ENCODE results near the gene SLX9.

DNA sequence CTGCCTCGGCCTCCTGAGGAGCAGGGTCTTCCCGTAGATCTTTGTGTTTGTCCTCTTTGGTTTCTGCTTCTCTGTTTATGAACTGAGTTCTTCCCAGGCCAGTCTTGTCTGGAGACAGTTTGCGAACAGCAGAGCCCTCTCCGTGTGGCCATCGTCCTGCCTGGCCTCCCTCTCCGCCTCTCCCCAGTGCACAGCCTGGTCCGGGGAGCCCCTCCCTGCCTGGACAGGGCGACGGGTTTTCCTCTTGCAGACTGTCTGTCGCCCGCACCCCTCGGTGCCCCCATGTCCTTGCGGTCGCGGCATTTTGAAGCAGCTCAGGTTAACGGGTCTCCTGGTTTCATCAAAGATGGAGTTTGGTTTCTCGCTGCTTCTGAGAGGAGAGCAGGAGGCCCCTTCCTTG lies 34.8 kb downstream of the SLX9 start:
- TF ChIP-seq, protein P1, sequence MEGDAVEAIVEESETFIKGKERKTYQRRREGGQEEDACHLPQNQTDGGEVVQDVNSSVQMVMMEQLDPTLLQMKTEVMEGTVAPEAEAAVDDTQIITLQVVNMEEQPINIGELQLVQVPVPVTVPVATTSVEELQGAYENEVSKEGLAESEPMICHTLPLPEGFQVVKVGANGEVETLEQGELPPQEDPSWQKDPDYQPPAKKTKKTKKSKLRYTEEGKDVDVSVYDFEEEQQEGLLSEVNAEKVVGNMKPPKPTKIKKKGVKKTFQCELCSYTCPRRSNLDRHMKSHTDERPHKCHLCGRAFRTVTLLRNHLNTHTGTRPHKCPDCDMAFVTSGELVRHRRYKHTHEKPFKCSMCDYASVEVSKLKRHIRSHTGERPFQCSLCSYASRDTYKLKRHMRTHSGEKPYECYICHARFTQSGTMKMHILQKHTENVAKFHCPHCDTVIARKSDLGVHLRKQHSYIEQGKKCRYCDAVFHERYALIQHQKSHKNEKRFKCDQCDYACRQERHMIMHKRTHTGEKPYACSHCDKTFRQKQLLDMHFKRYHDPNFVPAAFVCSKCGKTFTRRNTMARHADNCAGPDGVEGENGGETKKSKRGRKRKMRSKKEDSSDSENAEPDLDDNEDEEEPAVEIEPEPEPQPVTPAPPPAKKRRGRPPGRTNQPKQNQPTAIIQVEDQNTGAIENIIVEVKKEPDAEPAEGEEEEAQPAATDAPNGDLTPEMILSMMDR (IDR thresholded peaks at IDR 0.05) = no peak
- TF ChIP-seq POLR2A (IDR thresholded peaks at IDR 0.05) (no peak), POLR2AphosphoS5 (IDR thresholded peaks at IDR 0.05) (no peak)
